ENCODE measurements around the gene VSIG4. TPM values are rescaled to one million over a fixed set of nuclear protein-coding genes. Genes with fewer than 3 reads are reported as not detected.

The VSIG4 gene
- total and polyA plus RNA-seq, 2 of the 13 experiments (the other 11 are each of a cell fraction or from before 2014, with no cell fraction given) = not detected

DNA sequence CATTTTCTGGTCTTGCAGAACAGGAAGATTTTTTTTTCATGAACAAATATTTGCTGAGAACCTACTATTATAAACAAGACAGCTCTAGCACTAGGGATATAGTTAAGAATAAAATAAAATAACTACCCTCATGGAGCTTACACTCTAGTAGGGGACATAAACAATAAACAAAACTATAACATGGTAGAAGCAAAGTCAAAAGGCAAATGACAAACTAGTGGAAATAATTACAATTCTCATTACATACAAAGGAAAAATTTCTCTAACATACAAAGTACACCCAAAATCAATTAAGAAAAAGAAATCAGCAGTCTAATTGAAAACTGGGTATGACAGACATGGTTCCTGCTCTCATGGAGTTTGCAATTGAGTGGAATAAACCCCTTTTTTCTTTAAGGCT lies 32.0 kb downstream of the VSIG4 start:
- in situ Hi-C loops (cut with HindIII; ENCODE audit: extremely low pct_ligation_motif_present, low pct_unique_long_range_greater_than_20kb) = no loop called here
- no peak overlapping the region for H3K27ac ChIP-seq (ENCODE audit: extremely low read length, insufficient read depth, low read length)
- TF ChIP-seq ZNF746 (CRISPR knock-in tag; IDR thresholded peaks at IDR 0.05) (no peak), KDM1A (CRISPR knock-in tag; IDR thresholded peaks at IDR 0.05) (no peak), ZBTB21 (CRISPR knock-in tag; IDR thresholded peaks at IDR 0.05) (no peak), MLLT10 (CRISPR knock-in tag; IDR thresholded peaks at IDR 0.05) (no peak), PAWR (CRISPR knock-in tag; IDR thresholded peaks at IDR 0.05; ENCODE audit: borderline replicate concordance) (no peak), FOXA1 (IDR thresholded peaks at IDR 0.05) (no peak), FOXA1 (CRISPR knock-in tag; IDR thresholded peaks at IDR 0.05) (no peak), MAFF (IDR thresholded peaks at IDR 0.05; ENCODE audit: low read depth, low read length) (no peak), CC2D1A (CRISPR knock-in tag; IDR thresholded peaks at IDR 0.05) (no peak), ZNF18 (CRISPR knock-in tag; IDR thresholded peaks at IDR 0.05; ENCODE audit: insufficient replicate concordance) (no peak), SRSF4 (IDR thresholded peaks at IDR 0.05; ENCODE audit: low read depth, low read length, poor library complexity, severe bottlenecking) (no peak), NFKB2 (CRISPR knock-in tag; IDR thresholded peaks at IDR 0.05; ENCODE audit: borderline replicate concordance) (no peak), TCF7 (IDR thresholded peaks at IDR 0.05; ENCODE audit: low read depth) (no peak), MXD4 (CRISPR knock-in tag; IDR thresholded peaks at IDR 0.05) (no peak), TEAD3 (CRISPR knock-in tag; optimal IDR thresholded peaks at IDR 0.05; ENCODE audit: borderline replicate concordance) (no peak), HMGA1 (CRISPR knock-in tag; conservative IDR thresholded peaks at IDR 0.05) (no peak), ATM (IDR thresholded peaks at IDR 0.05; ENCODE audit: borderline replicate concordance) (no peak), GZF1 (CRISPR knock-in tag; IDR thresholded peaks at IDR 0.05) (no peak)
- TF ChIP-seq, protein P1, sequence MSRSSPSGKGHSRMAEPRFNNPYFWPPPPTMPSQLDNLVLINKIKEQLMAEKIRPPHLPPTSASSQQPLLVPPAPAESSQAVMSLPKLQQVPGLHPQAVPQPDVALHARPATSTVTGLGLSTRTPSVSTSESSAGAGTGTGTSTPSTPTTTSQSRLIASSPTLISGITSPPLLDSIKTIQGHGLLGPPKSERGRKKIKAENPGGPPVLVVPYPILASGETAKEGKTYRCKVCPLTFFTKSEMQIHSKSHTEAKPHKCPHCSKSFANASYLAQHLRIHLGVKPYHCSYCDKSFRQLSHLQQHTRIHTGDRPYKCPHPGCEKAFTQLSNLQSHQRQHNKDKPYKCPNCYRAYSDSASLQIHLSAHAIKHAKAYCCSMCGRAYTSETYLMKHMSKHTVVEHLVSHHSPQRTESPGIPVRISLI (CRISPR knock-in tag; IDR thresholded peaks at IDR 0.05; ENCODE audit: borderline replicate concordance) = no peak
- TF ChIP-seq, protein P2, sequence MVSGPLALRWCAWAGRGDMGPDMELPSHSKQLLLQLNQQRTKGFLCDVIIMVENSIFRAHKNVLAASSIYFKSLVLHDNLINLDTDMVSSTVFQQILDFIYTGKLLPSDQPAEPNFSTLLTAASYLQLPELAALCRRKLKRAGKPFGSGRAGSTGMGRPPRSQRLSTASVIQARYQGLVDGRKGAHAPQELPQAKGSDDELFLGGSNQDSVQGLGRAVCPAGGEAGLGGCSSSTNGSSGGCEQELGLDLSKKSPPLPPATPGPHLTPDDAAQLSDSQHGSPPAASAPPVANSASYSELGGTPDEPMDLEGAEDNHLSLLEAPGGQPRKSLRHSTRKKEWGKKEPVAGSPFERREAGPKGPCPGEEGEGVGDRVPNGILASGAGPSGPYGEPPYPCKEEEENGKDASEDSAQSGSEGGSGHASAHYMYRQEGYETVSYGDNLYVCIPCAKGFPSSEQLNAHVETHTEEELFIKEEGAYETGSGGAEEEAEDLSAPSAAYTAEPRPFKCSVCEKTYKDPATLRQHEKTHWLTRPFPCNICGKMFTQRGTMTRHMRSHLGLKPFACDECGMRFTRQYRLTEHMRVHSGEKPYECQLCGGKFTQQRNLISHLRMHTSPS (CRISPR knock-in tag; IDR thresholded peaks at IDR 0.05; ENCODE audit: low read depth) = no peak
- TF ChIP-seq, protein P3, sequence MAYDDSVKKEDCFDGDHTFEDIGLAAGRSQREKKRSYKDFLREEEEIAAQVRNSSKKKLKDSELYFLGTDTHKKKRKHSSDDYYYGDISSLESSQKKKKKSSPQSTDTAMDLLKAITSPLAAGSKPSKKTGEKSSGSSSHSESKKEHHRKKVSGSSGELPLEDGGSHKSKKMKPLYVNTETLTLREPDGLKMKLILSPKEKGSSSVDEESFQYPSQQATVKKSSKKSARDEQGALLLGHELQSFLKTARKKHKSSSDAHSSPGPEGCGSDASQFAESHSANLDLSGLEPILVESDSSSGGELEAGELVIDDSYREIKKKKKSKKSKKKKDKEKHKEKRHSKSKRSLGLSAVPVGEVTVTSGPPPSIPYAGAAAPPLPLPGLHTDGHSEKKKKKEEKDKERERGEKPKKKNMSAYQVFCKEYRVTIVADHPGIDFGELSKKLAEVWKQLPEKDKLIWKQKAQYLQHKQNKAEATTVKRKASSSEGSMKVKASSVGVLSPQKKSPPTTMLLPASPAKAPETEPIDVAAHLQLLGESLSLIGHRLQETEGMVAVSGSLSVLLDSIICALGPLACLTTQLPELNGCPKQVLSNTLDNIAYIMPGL (CRISPR knock-in tag; IDR thresholded peaks at IDR 0.05; ENCODE audit: borderline replicate concordance in 1 of 2, low read depth in 1 of 2) = no peak
- FAIRE-seq = no peak
- no TSS peak for BruUV-seq (replicated peaks)
- POLR2A ChIA-PET = no interaction called here
- no peaks in the 10 kb centered on the region for H3K79me2 ChIP-seq (ENCODE audit: insufficient read depth, low read length)
- no peaks in the 10 kb centered on the region for H3K9me3 ChIP-seq (ENCODE audit: low read length)
- no peaks in the 10 kb centered on the region for H3K36me3 ChIP-seq (replicated peaks in 1 of 2; ENCODE audit: control insufficient read depth in 1 of 2, insufficient read depth in 2 of 2, low read length in 2 of 2)
- no peak for DNase-seq (ENCODE audit: low spot score)
- intact Hi-C loops (cut with micrococcal nuclease; ENCODE audit: unreplicated experiment) = no loop called here
- no peak for ATAC-seq
- H3K27me3 ChIP-seq (ENCODE audit: control insufficient read depth in 1 of 2, insufficient read depth in 2 of 2, low read length in 2 of 2) = no peaks in the 10 kb centered on the region
- no peak overlapping the region for H3K4me3 ChIP-seq (replicated peaks in 1 of 3; ENCODE audit: insufficient read depth in 1 of 3, low read depth in 2 of 3, low read length in 3 of 3)
- no peaks in the 10 kb centered on the region for H4K20me1 ChIP-seq (ENCODE audit: insufficient read depth, low read length)
- H3K4me2 ChIP-seq (ENCODE audit: low read depth, low read length) = no peak overlapping the region
- H2AFZ ChIP-seq (ENCODE audit: low read length) = no peak overlapping the region
- no peak overlapping the region for H3K9ac ChIP-seq (ENCODE audit: insufficient read depth, low read depth, low read length)
- H3K4me1 ChIP-seq (ENCODE audit: insufficient read depth, low read length) = no peaks in the 10 kb centered on the region
- CTCF ChIA-PET (ENCODE audit: low intra/inter-chr PET ratio, low total read pairs) = no interaction called here

All from HepG2 (cell line).